ENCODE results near the gene GCLC. TPM values are rescaled to one million over a fixed set of nuclear protein-coding genes. Genes with fewer than 3 reads are reported as not detected.

The GCLC gene
- total RNA-seq, 1 donor from 2014 or later, result 26.0 TPM

- Histone ChIP-seq H3K79me2 (ENCODE audit: low read depth) (no peaks in the 10 kb centered on the region), H3F3A (ENCODE audit: low read depth) (no peaks in the 10 kb centered on the region), H4K20me1 (ENCODE audit: low read depth) (no peaks in the 10 kb centered on the region), H3K4me2 (no peak overlapping the region), H3K4me1 (no peaks in the 10 kb centered on the region), H3K27ac (no peak overlapping the region), H3K36me3 (peaks cover 4% of the 10 kb centered on the region), H3K9ac (no peak overlapping the region), H3K27me3 (no peaks in the 10 kb centered on the region), H3K9me3 (ENCODE audit: low read depth) (no peaks in the 10 kb centered on the region), H3K4me3 (no peak overlapping the region), H2AFZ (replicated peaks) (no peak overlapping the region)
- Mint-ChIP-seq H3K27me3 (ENCODE audit: insufficient read depth, low read depth) (no peaks in the 10 kb centered on the region), H3K36me3 (peaks cover 35% of the 10 kb centered on the region), H3K9me3 (no peaks in the 10 kb centered on the region), H3K4me1 (peaks cover 3% of the 10 kb centered on the region), H3K27ac (no peak overlapping the region), H3K4me3 (no peak overlapping the region)
- DNase-seq (ENCODE audit: low spot score), result no peak
- TF ChIP-seq EZH2 (IDR thresholded peaks at IDR 0.05) (no peak), CTCF (IDR thresholded peaks at IDR 0.05) (no peak), EZH2phosphoT487 (IDR thresholded peaks at IDR 0.05) (no peak)
Measured at GRCh38 chr6:53501432-53501831, 43.5 kb downstream of the GCLC start.

- H3K4me1 ChIP-seq, result no peaks in the 10 kb centered on the region
- no peaks in the 10 kb centered on the region for H3K27me3 ChIP-seq
- H3K4me1 Mint-ChIP-seq, result peaks cover 3% of the 10 kb centered on the region
- H3K4me3 Mint-ChIP-seq, result no peak overlapping the region
- DNase-seq (ENCODE audit: low spot score), result no peak
- no peaks in the 10 kb centered on the region for H3F3A ChIP-seq (ENCODE audit: low read depth)
- H2AFZ ChIP-seq (replicated peaks), result no peak overlapping the region
- no peaks in the 10 kb centered on the region for H4K20me1 ChIP-seq (ENCODE audit: low read depth)
- H3K4me3 ChIP-seq, result no peak overlapping the region
- H3K36me3 ChIP-seq, result peaks cover 4% of the 10 kb centered on the region
- no peak overlapping the region for H3K4me2 ChIP-seq
- no peak overlapping the region for H3K9ac ChIP-seq
- no peaks in the 10 kb centered on the region for H3K9me3 Mint-ChIP-seq
- no peak overlapping the region for H3K27ac ChIP-seq
- no peaks in the 10 kb centered on the region for H3K27me3 Mint-ChIP-seq (ENCODE audit: insufficient read depth, low read depth)
- H3K36me3 Mint-ChIP-seq, result peaks cover 25% of the 10 kb centered on the region
- no peaks in the 10 kb centered on the region for H3K79me2 ChIP-seq (ENCODE audit: low read depth)
- TF ChIP-seq EZH2 (IDR thresholded peaks at IDR 0.05) (no peak), CTCF (IDR thresholded peaks at IDR 0.05) (no peak), EZH2phosphoT487 (IDR thresholded peaks at IDR 0.05) (no peak)
- H3K9me3 ChIP-seq (ENCODE audit: low read depth), result no peaks in the 10 kb centered on the region
- H3K27ac Mint-ChIP-seq, result no peak overlapping the region
Measured at GRCh38 chr6:53500095-53500494, 44.8 kb downstream of the GCLC start.

GRCh38 chr6:53499094-53499493, 45.8 kb downstream of the GCLC start:
- H3K9ac ChIP-seq, result no peak overlapping the region
- Mint-ChIP-seq H3K9me3 (no peaks in the 10 kb centered on the region), H3K27me3 (ENCODE audit: insufficient read depth, low read depth) (no peaks in the 10 kb centered on the region), H3K4me3 (no peak overlapping the region), H3K36me3 (peaks cover 24% of the 10 kb centered on the region), H3K27ac (no peak overlapping the region), H3K4me1 (peaks cover 3% of the 10 kb centered on the region)
- peaks cover 4% of the 10 kb centered on the region for H3K36me3 ChIP-seq
- no peak overlapping the region for H3K27ac ChIP-seq
- no peaks in the 10 kb centered on the region for H3K79me2 ChIP-seq (ENCODE audit: low read depth)
- DNase-seq (ENCODE audit: low spot score), result no peak
- H3K4me1 ChIP-seq, result no peaks in the 10 kb centered on the region
- H4K20me1 ChIP-seq (ENCODE audit: low read depth), result no peaks in the 10 kb centered on the region
- H3K4me2 ChIP-seq, result no peak overlapping the region
- no peak overlapping the region for H3K4me3 ChIP-seq
- no peaks in the 10 kb centered on the region for H3K27me3 ChIP-seq
- H3F3A ChIP-seq (ENCODE audit: low read depth), result no peaks in the 10 kb centered on the region
- H2AFZ ChIP-seq (replicated peaks), result no peak overlapping the region
- no peaks in the 10 kb centered on the region for H3K9me3 ChIP-seq (ENCODE audit: low read depth)
- TF ChIP-seq EZH2phosphoT487 (IDR thresholded peaks at IDR 0.05) (no peak), CTCF (IDR thresholded peaks at IDR 0.05) (no peak), EZH2 (IDR thresholded peaks at IDR 0.05) (no peak)

Data from neural progenitor cell (in vitro differentiated cells).